Adrenal gland (tissue), 12 donors: ENCODE results near the gene TENT5D. TPM values are rescaled to one million over a fixed set of nuclear protein-coding genes. Genes with fewer than 3 reads are reported as not detected.

Source experiments
- DNase-seq, 7 donors: peaks; one replicate each; pipeline ENCODE4 v3.0.0-alpha.2; 2019 to 2020
- H3K27ac ChIP-seq, 5 donors: fragments of 200-600 bp; sonication (generic) in 4 of 5; 1 replicate in 3 of 5; 2 replicates in 2 of 5; pipeline versions ENCODE4 v1.5.1 to v1.8.0; 2016 to 2020; ENCODE audit warnings: mild to moderate bottlenecking in 1 of 5
- H3K27me3 ChIP-seq: fragments of 200-600 bp; 2 replicates; pipeline ENCODE4 v1.8.0; 2021
- H3K36me3 ChIP-seq, 2 donors: fragments of 200-600 bp; replicated peaks in 1 of 2; 1 replicate in 1 of 2; 2 replicates in 1 of 2; pipeline versions ENCODE4 v1.5.1 to v1.8.0; 2018 to 2022
- H3K4me1 ChIP-seq, 2 donors: fragments of 200-600 bp; replicated peaks in 1 of 2; 1 replicate in 1 of 2; 2 replicates in 1 of 2; pipeline versions ENCODE4 v1.5.1 to v1.8.0; 2018 to 2021
- H3K4me3 ChIP-seq, 4 donors: fragments of 200-600 bp; sonication (generic) in 3 of 4; one replicate each; pipeline ENCODE4 v1.5.1; 2016 to 2018
- H3K9me3 ChIP-seq, 3 donors: fragments of 200-600 bp; sonication (generic) in 1 of 3; replicated peaks in 1 of 3; 1 replicate in 2 of 3; 2 replicates in 1 of 3; pipeline versions ENCODE4 v1.5.1 to v1.8.0; 2016 to 2021
- POLR2A ChIP-seq, 2 donors: fragments of 450-650 bp; IDR thresholded peaks; one replicate each; pipeline ENCODE4 v1.6.1; 2017; ENCODE audit warnings: antibody characterized with exemption in 2 of 2, mild to moderate bottlenecking in 2 of 2, moderate library complexity in 1 of 2
- WGBS, 4 donors: extraction: QIAGEN DNeasy Blood & Tissue Kit in 2 of 4; methylation state at CpG; one replicate each; pipeline versions ENCODE4 v1.1.5 to v1.1.7; 2013 to 2017; 5-methylcytosine and 5-hydroxymethylcytosine counted together
- intact Hi-C, 2 donors: fragments of 100-400 bp; cut with DNase I; formaldehyde crosslinking; loops; one replicate each; pipeline versions ENCODE4 v1.14.1 to v1.15.0; 2022 to 2023
- polyA plus RNA-seq, 3 donors: library from polyadenylated mRNA; stranded (reverse); fragments of 200-250 nt in 2 of 3; fragments of 350-450 nt in 1 of 3; fragmentation: Illumina TruSeq in 1 of 3; extraction: RNeasy Lipid Tissue Mini Kit (QIAGEN cat#74804) in 1 of 3; gene quantifications; one replicate each; pipeline ENCODE4 v1.2.3, GENCODE V29; 2013 to 2014
- total RNA-seq, 9 donors: library from RNA; depleted of rRNA in 4 of 9; stranded (reverse); fragments of >200 nt in 4 of 9; fragments of 120-200 nt in 1 of 9; fragmentation: NEBNext Ultra II Directional in 1 of 9; extraction: Animal tissue kit (Norgen Biotek cat#: 25700) in 1 of 9; gene quantifications; one replicate each; pipeline versions ENCODE4 v1.1.0 to v1.2.4, GENCODE V29; 2013 to 2023
- TF ChIP-seq, protein P1 (sequence below), 6 experiments: fragments of 450-650 bp in 4 of 6; fragments of 200-600 bp in 2 of 6; sonication (generic) in 1 of 6; IDR thresholded peaks; 1 replicate in 5 of 6; 2 replicates in 1 of 6; pipeline versions ENCODE4 v1.5.1 to v1.8.0; 2016 to 2021; ENCODE audit warnings: antibody characterized with exemption in 6 of 6, mild to moderate bottlenecking in 2 of 6, moderate library complexity in 1 of 6
- donor health status: healthy with polysubstance abuse.
- donor health status: Bipolar disorder and iron deficiency.
- donor health status: DM: yes; HTN: yes; CAD: no.
- donor health status: DM: no; HTN: no; CAD: no.
- donor health status: DM: no; HTN: no; CAD: no.
- donor health status: DM: yes; HTN: yes; CAD: no.

Gene TENT5D
- total and polyA plus RNA-seq, 12 donors: 0.03 to 0.36 (median 0.14) TPM; not detected in 3

DNA sequence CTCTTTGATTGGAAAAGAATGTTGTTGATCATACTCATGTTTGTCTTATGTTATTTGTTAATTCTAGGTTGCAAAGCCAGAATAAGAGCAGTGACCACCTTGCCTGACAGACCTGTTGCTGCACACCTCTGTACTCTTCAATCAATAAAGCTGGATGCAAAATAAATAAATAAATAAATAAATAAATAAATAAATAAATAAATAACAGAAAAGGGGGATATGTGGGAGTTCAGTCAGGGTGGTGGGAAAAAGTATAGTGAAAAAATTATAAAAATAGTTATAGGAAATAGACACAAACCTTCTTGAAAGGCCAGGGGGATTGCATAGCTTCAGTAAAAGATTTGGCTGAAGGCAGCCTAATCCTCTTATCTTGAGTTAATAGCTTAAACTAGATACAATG is 51.3 kb downstream of the TENT5D start:
- intact Hi-C loops: no loop called here
- no peak for TF ChIP-seq POLR2A (IDR thresholded peaks at IDR 0.05)
- TF ChIP-seq, protein P1, sequence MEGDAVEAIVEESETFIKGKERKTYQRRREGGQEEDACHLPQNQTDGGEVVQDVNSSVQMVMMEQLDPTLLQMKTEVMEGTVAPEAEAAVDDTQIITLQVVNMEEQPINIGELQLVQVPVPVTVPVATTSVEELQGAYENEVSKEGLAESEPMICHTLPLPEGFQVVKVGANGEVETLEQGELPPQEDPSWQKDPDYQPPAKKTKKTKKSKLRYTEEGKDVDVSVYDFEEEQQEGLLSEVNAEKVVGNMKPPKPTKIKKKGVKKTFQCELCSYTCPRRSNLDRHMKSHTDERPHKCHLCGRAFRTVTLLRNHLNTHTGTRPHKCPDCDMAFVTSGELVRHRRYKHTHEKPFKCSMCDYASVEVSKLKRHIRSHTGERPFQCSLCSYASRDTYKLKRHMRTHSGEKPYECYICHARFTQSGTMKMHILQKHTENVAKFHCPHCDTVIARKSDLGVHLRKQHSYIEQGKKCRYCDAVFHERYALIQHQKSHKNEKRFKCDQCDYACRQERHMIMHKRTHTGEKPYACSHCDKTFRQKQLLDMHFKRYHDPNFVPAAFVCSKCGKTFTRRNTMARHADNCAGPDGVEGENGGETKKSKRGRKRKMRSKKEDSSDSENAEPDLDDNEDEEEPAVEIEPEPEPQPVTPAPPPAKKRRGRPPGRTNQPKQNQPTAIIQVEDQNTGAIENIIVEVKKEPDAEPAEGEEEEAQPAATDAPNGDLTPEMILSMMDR (IDR thresholded peaks at IDR 0.05): no peak
- Histone ChIP-seq H3K27me3 (no peaks in the 10 kb centered on the region), H3K4me3 (no peak overlapping the region), H3K9me3 (no peaks in the 10 kb centered on the region), H3K27ac (no peak overlapping the region), H3K4me1 (no peaks in the 10 kb centered on the region), H3K36me3 (no peaks in the 10 kb centered on the region)
- no peak for DNase-seq

DNA sequence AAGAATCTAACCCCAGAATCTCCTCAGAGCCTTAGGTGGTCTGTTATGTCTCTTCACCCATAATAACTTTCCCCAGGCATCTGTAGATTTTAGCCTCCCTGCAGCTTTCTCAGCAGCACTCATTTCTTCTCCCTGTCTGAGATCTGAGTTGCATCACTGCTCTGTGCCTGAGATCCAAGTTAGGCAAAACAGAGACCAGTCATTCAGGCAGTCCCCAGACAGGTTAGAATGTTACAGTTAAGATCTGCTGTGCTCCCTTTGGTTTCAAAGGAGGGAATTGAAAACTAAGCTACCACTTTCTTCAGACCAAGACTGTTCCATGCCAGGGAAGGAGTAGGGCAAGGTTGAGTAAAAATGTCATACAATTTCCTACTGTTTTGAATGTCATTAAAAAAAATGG is 65.3 kb downstream of the TENT5D start:
- Histone ChIP-seq H3K27me3 (no peaks in the 10 kb centered on the region), H3K4me1 (no peaks in the 10 kb centered on the region), H3K36me3 (no peaks in the 10 kb centered on the region), H3K9me3 (no peaks in the 10 kb centered on the region), H3K4me3 (no peak overlapping the region), H3K27ac (no peak overlapping the region)
- DNase-seq: no peak
- TF ChIP-seq, protein P1 (IDR thresholded peaks at IDR 0.05): no peak
- no peak for TF ChIP-seq POLR2A (IDR thresholded peaks at IDR 0.05)
- intact Hi-C loops: no loop called here

DNA sequence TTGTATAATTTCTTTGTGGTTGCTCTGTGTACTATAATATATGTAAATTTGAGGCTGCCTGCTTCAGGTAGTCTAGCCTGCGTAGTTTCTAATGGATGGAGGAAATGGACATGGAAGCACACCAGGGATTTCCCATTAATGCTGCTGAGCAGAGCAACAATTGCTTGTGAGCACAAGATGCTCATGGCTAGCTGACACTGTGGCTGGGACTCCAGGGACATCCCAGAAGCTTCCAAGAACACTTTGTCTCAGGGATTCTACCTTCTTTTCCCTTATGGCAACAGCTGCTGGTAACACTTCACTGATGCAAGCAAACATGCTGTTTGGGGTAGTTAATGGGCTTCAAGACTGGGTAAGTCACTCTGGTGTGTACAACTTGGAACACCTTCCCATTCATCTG is 66.1 kb downstream of the TENT5D start:
- WGBS, 4 donors: 44 to 93% (median 76%) methylated on average over 1 of the region's 1 CpG
- no peak for DNase-seq

DNA sequence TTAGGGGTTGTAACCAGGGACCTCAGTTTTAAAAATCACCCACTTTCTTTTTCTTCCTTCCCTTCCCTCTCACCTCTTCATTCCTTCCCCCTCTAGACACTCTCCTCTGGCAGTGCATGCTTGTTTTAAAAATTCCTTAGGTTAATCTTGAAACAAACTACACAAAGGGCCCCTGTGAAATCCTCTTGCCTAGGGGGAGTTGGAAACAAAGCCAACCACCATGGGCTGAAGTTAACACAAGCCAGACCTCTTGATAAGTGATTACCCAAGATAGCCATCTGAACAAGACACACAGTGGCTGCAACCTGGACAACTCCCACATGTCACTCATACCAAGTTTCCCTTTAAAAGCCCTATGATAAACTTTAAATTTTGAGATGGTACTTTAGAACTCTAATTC is 68.9 kb downstream of the TENT5D start:
- TF ChIP-seq, protein P1 (IDR thresholded peaks at IDR 0.05): no peak
- no peak for TF ChIP-seq POLR2A (IDR thresholded peaks at IDR 0.05)
- intact Hi-C loops: no loop called here

More for the DNA sequence above, 66.1 kb downstream of the TENT5D start:
- Histone ChIP-seq H3K9me3 (no peaks in the 10 kb centered on the region), H3K36me3 (no peaks in the 10 kb centered on the region), H3K27ac (no peak overlapping the region), H3K27me3 (no peaks in the 10 kb centered on the region), H3K4me1 (no peaks in the 10 kb centered on the region), H3K4me3 (no peak overlapping the region)
- intact Hi-C loops: no loop called here
- TF ChIP-seq, protein P1 (IDR thresholded peaks at IDR 0.05): no peak
- TF ChIP-seq POLR2A (IDR thresholded peaks at IDR 0.05): no peak

More for the DNA sequence above, 68.9 kb downstream of the TENT5D start:
- H3K27ac ChIP-seq: no peak overlapping the region
- no peak for DNase-seq
- no peak overlapping the region for H3K4me3 ChIP-seq
- no peaks in the 10 kb centered on the region for H3K9me3 ChIP-seq
- no peaks in the 10 kb centered on the region for H3K27me3 ChIP-seq
- H3K4me1 ChIP-seq: no peaks in the 10 kb centered on the region
- H3K36me3 ChIP-seq: no peaks in the 10 kb centered on the region
